NCI-H1105 (cell line): ENCODE results near the gene PXDC1.
"Not testable (repeated sequence)": the region's sequence is repeated elsewhere in the genome, so short reads cannot be mapped to it uniquely, and the experiment has no call there.

Experiments used
- DNase-seq: peaks from one replicate; lab custom pipeline; 2025; lab: John Stamatoyannopoulos, UW

PXDC1 gene

DNA sequence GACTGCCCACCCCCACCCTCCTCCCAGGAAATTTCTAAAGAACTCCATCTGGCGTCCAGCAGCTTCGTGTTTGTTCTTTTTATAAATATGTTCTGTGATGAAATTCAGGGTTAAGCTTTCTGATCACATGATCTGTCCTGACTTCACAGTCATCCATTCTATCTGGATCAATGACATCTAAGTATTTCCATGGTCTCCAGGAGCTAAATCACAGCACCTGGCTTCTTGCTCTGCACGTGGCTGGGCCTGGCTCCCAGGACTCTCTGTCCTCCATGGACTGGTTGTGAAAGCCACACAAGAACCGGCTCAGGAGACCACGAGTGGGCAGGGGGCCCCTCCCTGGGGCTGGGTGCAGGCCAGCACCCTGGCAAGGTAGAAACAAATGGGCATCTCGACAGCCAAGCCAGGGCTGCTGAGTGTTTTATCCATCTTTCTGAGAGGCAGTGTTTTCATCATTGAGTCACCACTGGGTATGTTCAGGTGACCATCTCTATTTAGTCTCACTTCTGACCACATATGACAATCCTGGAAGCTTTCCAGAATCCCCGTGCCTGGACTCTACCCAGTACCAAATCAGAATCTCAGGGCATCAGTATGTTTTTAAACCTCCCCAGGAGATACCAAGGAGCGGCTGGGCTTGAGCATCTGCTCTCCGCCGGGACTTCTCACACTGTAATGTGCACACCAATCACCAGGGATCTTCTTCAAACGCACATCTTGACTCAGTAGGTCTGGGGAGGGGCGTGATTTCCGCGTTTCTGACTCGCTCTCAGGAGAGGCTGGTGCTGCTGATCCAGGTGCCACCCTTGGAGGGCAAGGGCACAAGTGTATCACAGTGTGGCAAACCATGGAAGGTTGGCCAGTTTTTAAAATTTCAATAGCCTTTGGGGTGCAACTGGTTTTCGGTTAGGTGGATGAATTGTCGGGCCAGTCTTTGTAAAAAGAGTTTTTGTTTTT lies 31.6 kb upstream of the PXDC1 start:
- no peak for DNase-seq

DNA sequence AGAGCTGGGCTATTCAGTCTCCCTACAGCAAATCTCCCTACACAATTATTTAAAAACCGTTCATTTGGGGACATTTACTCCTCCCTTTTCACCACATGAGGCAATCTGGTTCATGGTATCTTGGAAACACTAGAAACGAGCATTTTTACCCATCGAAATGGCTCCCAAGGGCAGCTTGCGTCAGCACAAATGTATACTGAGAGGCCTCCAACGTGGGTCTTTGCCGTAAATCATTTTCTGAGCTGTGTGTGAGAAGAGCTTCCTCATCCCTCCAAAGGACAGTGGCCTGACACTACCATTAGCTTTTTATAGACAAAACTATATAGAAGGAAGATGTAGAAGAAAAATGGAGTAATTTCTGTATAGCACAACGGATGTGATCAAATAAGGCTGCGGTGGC lies 30.0 kb upstream of the PXDC1 start:
- DNase-seq = no peak

DNA sequence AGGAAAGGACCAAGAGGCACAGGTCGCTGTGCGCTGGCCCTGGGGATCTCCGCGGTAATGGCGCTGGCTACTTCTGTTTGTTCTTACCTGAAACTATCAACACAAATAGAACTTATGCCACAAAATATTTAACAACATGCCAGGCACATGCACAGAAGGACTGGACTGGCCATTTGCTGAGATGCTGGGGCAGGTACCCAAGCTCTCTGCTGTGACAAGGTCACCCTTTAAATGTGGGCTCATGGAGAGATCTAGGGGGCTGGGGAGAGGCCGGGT lies 28.0 kb upstream of the PXDC1 start:
- no peak for DNase-seq

DNA sequence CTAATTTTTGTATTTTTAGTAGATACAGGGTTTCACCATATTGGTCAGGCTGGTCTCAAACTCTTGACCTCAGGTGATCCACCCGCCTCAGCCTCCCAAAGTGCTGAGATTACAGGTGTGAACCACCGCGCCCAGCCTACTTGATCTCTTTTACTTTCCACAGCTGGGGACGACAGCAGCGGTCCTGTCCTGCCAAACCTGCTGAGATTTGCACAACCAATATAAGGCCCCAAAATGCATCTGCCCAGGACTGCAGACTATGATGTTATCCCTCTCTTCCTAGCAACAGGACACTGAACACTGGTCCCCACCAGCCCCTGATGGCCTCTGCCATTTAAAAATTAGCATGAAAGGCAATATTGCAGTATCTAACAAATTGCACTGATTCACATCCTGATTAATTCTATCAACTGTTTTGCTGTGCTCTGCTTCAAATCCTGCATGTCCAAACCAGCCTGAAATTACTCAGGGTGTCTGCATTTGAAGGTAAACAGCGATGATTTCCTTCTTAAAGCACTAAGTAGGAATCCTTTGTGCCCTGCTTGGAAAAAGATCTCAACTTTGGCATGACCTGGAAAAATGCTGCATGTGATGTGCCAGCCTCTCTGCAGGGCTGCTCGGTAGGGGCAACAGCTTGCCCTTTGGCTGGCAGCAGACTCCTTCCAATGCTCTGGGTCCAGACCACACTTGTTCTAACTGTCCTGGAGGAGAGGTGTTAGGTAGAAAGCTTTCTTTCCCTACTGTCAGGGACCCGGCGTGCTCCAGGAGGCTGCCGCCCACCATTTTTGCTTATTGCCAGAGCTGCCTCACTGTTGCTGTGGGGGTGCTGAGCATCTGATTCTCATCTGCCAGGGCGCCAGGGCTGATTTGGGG lies 27.4 kb upstream of the PXDC1 start:
- no peak for DNase-seq

DNA sequence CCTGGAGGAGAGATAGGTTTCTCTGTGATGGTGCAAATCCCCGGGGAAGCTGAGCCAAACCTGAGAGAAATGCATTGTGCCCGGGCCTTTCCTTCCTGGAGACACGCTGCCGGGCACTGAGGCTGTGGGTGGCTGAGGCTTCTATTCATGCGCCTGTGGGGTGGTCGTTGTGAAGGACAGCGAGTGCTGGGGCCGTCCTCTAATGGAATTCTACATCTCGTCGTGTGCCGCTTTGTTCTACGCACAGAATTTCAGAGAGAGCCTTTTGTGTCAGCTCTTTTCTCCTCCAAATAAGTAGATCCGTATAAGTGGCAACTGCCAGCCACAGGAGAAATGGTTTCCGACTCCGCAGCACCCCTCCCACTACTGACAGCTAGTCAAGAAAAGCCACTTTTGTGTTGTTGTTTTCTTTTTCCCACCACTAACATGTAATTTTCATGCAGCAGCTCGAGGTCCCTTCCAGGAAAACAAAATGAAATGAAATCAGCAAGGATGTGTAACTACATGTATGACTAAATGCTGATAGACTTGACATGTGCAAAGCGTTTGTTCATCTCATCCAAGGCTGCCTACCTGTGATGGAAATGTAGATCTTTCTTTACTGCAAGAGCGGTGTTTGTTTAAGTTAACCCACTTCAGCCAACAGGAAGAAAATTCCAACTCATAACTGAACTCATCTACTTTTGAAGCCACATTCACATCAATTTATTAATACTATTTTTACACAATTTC lies 26.4 kb upstream of the PXDC1 start:
- DNase-seq = no peak

DNA sequence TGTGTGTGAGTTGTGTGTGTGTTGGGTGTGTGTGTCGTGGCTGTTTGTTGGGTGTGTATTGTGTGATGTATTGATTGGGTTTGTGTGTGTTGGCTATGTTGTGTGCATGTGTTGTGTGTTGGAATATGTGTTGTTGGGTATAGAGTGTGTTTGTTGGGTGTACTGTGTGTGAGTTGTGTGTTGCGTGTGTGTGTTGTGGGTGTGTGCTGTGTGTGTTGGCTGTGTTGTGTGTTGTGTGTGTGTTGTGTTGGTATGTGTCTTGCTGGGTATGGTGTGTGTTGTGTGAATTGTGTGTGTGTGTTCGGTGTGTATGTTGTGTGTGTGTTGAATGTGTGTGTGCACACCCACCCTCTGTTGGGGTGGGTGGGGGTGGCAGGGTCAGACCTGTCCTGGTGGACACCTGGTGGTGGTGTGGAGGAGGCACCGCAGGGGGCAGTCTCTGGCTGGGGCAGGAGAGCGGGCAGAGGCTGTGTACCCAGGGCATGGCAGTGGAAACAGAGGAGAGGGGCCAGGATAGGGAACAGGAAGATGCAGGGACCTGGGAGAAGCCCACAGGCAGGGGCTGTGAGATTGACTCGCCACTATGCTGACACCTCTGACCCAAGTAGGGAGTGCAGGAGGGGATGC lies 25.5 kb upstream of the PXDC1 start:
- no peak for DNase-seq

DNA sequence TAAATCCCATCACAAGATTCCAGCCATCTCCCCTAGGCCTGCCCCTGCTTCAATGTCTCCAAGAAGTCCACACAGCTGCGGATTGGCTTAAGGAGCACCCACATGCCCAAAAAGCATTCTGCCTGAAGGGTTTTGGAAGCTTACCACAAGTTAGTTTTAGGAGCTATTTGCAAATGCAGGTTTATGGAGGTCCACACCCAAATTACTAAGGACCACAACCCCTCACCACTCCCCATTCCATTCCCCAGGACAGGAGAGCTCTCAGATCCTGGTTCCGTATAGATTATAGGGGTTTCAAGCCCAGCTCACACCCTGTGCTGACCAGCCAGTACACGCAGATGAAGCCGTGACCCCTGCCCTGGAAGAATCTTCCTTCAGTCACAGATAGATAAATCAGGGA lies 24.3 kb upstream of the PXDC1 start:
- no peak for DNase-seq

DNA sequence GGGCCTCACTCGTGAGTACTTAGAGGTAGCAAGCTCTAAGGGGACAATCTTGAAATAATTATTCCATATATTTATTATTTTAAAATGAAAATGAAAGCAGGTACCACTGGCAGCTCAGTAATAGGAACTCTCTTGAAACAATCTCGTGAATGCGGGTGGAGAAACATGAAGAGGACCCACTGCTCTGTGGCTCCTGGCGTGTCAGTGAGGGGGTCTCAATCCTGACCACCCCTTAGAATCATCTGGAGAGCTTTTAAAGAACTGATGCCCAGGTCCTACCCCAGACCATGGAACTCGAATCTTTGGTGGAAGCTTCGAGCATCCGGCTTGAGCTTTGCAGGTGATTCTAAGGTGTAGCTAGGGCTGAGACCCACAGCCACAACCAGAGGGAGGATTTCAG lies 23.9 kb upstream of the PXDC1 start:
- no peak for DNase-seq

DNA sequence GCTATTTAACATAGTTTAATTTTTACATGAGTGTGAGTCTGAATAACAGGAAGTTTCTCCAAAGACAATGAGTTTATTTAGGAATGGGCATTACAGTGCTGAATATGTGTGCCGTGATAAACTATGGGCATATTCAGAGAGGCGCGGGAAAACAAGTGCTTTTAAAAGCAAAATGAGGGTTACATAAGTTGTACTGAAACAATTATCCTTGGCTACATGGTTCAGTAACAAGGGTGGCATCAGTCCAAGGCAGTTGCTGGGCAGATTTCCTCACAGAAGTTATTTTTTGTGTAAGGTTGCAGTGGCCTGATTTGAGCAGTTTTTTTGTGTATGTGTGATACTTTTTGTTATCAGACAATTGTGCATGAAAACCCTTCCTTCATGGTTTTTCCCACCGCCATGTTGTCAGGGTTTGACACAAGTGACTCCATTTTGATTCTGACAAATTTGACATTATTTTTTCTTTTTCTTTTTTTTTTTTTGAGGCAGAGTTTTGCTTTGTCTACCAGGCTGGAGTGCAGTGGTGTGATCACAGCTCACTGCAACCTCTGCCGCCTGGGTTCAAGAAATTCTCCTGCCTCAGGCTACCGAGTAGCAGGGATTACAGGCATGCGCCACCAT lies 22.3 kb upstream of the PXDC1 start:
- no peak for DNase-seq

DNA sequence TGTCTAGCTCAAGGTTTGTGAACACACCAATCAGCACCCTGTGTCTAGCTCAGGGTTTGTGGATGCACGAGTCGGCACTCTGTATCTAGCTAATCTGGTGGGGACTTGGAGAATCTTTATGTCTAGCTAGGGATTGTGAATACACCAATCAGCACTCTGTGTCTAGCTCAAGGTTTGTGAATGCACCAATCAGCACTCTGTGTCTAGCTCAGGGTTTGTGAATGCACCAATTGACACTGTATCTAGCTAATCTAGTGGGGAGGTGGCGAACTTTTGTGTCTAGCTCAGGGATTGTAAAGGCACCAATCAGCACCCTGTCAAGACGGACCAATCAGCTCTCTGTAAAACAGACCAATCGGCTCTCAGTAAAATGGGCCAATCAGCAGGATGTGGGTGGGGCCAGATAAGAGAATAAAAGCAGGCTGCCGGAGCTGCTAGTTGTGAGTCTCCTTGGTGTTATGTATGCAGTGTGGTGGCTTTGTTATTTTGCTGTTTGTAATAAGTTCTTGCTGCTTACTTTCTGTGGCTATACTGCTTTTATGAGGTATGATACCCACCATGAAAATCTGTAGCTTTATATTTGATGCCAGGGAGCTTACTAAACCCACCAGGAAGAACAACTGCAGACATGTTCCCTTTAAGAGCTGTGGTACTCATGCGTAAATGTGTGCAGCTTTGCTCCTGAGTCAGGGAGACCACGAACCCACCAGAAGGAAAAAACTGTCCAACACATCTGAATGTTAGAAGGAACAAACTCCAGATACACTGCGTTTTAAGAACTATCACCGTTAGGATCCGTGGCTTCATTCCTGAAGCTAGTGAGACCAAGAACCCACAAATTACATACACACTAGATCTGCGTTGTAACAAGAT lies 20.9 kb upstream of the PXDC1 start:
- not testable (repeated sequence) for DNase-seq

DNA sequence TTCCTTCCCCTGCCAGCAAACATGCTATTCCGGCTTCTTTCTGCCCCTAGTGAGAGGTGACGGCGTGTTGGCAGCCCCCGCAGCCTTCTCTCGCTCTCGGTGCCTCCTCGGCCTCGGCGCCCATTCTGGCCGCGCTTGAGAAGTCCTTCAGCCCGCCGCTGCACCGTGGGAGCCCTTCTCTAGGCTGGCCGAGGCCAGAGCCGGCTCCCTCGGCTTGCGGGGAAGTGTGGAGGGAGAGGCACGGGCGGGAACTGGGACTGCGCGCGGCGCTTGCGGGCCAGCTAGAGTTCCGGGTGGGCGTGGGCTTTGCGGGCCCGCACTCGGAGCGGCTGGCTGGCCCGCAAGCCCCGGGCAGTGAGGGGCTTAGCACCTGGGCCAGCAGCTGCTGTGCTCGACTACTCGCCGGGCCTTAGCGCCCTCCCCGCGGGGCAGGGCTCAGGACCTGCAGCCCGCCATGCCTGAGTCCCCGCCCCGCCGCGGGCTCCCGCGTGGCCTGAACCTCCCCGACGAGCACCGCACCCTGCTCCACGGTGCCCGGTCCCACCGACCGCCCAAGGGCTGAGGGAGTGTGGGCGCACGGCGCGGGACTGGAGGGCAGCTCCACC lies 20.0 kb upstream of the PXDC1 start:
- no peak for DNase-seq

DNA sequence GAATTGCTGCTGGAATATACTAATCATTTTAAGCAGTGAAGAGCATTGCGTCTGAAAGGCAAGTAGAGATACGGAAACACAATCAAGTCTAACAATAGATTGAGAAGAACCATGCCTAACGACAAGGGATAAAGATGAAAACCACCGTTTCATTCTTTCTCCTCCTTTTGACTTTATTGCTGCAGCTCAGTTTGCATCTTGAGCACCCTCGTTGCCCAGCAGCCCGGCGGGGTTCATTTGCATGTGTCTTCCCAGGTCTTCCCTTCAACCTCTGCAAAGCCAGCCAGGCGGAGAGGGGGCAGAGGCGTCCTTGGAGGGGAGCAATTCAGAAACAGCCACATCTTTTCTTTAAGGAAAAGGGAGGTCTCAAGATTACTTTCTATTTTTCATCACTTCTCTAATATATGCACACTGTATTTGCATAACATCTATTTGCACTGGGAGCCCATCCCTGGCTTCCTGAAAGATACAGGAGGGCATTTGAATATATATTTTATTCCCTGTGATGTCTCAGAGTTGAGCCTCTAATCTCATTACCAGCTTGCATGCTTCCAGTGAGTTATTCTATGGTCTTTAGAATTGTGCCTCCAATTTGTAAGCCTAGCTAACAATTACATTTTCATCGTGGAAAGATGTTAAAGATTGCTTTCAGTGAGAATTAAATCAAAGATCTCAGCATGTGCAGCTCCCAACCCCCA lies 18.7 kb upstream of the PXDC1 start:
- DNase-seq = no peak

DNA sequence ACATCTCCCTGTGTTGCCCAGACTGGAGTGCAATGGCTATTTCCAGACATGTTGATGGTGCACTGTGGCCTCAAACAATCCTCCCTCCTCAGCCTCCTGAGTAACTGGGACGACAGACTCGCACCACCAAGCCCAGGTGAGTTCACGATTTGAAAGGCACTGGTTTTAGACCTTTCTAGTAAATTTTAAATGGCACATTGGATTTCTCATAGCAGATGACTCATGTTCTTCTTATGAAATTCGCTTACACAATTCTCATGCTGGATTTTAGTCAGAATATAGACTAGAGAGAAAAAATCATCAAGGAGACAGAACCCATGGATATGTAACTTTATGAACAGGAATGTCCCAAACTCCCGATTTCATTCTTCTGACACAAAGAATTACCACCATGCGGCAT lies 18.1 kb upstream of the PXDC1 start:
- DNase-seq = no peak

DNA sequence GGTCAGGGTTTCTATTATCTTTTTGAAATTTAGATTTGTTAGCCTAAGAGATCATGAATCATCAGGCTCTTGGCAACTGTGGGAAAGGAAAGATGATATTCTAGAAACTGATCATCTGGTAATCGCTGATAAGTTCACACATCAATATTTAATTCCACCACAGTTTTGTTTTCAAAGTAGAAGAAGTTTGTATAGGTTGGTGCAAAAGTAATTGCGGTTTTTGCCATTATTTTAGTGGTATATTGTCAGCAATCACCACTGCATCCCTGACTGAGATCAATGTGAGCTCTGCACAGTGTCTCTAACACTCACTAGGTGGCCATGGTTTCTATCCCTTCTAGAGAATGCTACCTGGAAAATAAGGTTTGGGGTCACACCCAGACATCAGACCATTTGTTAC lies 17.0 kb upstream of the PXDC1 start:
- no peak for DNase-seq

DNA sequence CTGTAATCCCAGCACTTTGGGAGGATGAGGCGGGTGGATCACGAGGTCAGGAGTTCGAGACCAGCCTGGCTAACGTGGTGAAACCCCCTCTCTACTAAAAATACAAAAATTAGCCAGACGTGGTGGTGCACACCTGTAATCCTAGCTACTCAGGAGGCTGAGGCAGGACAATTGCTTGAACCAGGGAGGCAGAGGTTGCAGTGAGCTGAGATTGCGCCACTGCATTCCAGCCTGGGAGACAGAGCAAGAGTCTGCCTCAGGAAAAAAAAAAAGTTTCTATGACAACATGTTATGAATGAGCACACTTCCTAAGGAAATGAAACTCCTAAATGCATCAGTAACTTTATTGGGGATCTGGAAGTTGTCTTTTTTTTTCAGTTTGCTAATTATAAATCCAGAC lies 16.0 kb upstream of the PXDC1 start:
- DNase-seq = not testable (repeated sequence)

DNA sequence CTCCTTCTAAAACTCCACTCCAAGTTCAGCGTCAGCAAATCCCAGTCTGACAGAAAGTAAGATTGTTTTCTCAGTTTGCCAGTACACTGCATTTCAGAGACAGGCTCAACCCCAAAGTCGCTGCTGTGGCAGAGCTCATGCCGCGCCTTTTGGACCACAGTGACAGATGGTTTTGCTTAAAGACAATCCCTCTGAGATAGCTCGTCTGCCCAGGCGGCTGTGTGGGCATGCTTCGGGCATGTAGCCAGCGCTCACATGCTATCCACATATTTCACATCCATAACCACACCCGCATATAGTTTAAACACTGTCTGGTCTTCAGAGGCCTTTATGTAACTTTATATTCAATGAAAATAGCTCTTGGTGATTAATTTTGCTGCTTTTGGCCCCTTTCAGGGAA lies 14.7 kb upstream of the PXDC1 start:
- DNase-seq = no peak

DNA sequence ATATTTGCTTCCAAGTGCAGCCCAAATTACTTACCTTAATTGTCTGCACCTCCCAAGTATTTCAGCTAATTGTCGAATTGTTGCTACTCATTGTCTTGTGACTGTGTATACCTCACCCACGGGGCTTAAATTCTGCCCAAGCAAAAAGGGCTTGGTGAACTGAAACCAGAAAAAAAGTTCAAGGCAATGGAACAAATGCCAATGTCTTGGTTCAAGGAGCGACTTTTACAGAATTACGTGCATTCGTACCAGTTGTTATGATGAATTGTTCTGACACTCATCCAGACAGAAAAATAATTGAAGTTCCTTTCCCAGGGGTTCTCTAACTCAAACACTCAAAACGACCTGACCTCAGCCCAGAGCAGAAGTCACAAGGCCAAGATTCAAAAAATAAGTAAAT lies 13.9 kb upstream of the PXDC1 start:
- DNase-seq = no peak

DNA sequence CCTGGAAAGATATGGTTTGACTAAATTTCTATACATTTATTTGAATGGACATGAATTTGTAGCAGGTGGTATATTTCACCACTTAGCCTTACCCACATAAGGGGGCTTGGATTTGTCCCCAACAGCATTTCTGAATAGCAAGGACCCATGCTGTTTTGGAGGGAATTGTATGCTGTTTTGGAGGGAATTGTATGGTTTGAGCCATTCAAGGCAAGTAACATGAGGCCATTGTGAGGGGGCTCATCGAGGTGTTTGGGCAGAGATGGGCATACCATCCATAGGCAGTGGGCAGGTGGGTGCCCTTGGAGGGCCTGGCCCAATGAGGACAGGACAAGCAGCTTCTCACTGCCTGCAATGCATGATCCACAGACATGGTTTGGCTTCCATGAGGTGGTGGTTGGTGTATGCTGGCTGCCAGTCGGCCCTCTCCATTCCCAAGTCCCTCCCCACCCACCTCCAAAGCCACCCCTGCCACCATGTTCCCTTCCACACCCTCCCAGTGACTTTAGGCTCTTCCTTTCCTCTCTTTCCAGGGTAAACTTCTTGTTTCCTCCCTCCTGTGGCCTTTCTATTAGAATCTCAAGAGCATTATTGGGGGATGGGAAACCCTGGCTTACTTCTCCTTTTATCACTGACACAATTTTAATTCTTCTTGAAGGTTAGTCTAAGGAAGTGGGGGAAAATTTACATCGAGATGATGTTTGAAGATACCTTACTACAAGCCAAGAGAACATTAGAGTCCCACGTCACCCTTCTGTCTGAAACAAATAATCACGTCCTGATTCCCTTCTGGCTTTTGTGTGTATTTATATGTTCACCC lies 13.2 kb upstream of the PXDC1 start:
- DNase-seq = no peak

DNA sequence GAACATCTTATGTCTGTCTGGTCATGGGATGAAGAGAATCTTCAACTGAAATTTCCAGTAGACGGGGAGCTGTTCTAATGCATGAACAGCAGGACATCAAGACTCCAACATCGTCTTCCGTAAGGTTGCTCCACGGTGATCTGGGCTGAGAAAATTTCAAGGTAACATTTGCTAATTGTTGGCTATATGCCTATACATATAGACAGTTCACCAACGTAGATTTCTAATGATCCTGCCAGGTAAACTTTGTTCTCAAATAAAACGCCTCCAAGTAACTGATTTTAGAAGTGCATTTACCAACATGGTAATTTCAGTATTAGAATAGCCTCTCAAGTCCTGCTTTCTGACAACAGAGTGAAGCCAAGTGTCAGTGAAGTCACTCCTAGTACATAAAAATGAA lies 11.3 kb upstream of the PXDC1 start:
- no peak for DNase-seq
